HAP-1 (cell line): ENCODE data around the gene ATXN7L1.
"Not testable (repeated sequence)": the region's sequence is repeated elsewhere in the genome, so short reads cannot be mapped to it uniquely, and the experiment has no call there.

ENCODE experiments used
- DNase-seq, 2 experiments: peaks; one replicate each; pipeline ENCODE4 v3.0.0-alpha.2; 2016 to 2020; ENCODE audit warnings: low spot score in 2 of 2
- H3K27me3 ChIP-seq: fragments of 250-450 bp; sonication (Bioruptor Pico); 2 replicates; pipeline ENCODE4 v1.5.1; 2020; ENCODE audit warnings: low read depth, mild to moderate bottlenecking, moderate library complexity
- H3K36me3 ChIP-seq: fragments of 250-450 bp; sonication (Bioruptor Pico); replicated peaks from 2 replicates; pipeline ENCODE4 v1.5.1; 2020; ENCODE audit warnings: mild to moderate bottlenecking
- H3K4me1 ChIP-seq: fragments of 250-450 bp; sonication (Bioruptor Pico); 2 replicates; pipeline ENCODE4 v1.5.1; 2020; ENCODE audit warnings: mild to moderate bottlenecking
- H3K4me3 ChIP-seq: fragments of 250-450 bp; sonication (Bioruptor Pico); 2 replicates; pipeline ENCODE4 v1.5.1; 2020; ENCODE audit warnings: mild to moderate bottlenecking, moderate library complexity
- H3K9me3 ChIP-seq: fragments of 250-450 bp; sonication (Bioruptor Pico); 2 replicates; pipeline ENCODE4 v1.5.1; 2020; ENCODE audit warnings: mild to moderate bottlenecking, moderate library complexity
- in situ Hi-C: fragments of 300-500 bp; cut with MboI; formaldehyde crosslinking; loops from 3 replicates; pipeline ENCODE4 v1.14.3; 2020; ENCODE audit warnings: low sequenced_read_pairs, inconsistent platforms, mixed read lengths

ATXN7L1 gene

DNA sequence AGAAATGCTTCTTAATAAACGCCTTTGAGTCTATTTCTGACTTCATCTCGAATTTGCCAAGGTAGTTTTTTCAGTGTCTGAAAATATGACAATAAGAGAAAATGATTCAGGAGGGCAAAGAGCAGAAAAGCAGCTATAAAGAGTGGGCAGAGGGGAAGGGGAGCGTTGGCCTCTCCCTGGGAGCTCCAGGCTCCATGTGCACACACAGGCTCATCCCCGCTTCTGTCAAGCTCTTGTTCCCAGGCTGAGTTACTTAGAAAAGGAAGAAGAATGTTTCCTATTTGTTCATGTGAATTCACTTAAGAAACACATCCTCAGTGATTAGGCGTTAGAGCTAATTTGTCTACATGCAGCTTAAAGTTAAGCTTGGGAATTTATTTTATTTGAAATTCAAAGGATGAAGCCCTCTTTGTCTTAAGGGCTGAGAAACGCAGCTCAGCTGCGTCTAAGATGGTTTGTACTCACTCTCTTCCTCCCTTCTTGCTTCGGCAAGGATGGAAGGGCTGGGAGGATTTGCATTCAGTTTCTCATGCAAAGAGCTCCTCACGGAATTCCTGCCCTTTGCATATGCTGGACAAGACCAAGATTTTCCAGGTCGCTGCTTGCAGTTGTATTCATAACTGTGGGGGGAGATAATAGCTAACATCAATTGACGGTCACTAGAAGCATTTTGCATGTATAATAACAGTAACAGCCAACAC, 29.0 kb upstream of the ATXN7L1 start:
- no peaks in the 10 kb centered on the region for H3K9me3 ChIP-seq
- H3K4me3 ChIP-seq = no peak overlapping the region
- no peaks in the 10 kb centered on the region for H3K27me3 ChIP-seq
- DNase-seq = peak; percentile 20 to 29
- H3K4me1 ChIP-seq = no peaks in the 10 kb centered on the region; the same call in 1 of the 2 replicates
- no peaks in the 10 kb centered on the region for H3K36me3 ChIP-seq
- in situ Hi-C loops = no loop called here

DNA sequence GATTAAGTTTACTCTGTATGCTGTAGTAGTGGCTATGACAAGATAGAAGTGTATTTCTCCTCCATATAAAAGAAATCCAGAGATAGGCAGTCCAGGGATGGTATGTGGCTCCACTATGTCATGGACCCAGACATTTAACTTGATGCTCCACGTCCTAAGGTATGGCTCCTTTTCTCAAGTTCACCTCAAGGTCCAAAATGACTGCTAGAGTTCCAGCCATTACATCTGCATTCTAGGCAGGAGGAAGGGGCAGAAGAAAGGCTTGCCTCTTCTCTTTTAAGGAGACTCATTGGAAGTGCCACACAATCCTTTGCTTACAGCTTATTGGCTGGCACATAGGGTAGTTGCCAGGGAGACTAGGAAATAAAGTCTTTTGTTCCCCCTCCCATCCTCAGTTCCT, 27.7 kb upstream of the ATXN7L1 start:
- in situ Hi-C loops = no loop called here
- Histone ChIP-seq H3K36me3 (no peaks in the 10 kb centered on the region), H3K4me1 (no peaks in the 10 kb centered on the region; the same call in 1 of the 2 replicates), H3K4me3 (no peak overlapping the region), H3K9me3 (no peaks in the 10 kb centered on the region), H3K27me3 (no peaks in the 10 kb centered on the region)
- no peak for DNase-seq

DNA sequence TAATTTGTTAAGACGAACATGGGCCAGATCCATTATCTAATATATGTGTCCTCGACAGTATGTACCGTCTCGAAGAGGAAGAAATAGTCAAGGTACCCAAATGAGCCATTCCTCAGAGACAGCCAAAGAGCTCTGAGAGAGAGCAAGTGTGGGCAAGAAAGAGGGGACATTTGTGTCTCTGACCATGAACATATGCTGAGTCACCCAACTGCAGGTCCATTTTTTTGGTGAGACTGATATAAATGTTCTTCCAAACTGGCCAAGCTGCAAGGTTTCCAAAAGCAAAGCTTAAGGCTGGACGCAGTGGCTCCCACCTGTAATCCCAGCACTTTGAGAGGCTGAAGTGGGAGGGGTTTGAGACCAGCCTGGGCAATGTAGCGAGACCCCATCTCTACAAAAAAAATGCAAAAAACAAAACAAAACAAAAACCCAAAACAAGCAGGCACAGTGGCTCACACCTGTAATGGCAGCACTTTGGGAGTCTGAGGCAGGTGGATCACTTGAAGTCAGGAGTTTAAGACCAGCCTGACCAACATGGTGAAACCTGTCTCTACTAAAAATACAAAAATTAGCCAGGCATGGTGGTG, 26.0 kb upstream of the ATXN7L1 start:
- DNase-seq = no peak
- Histone ChIP-seq H3K36me3 (no peaks in the 10 kb centered on the region), H3K9me3 (no peaks in the 10 kb centered on the region), H3K27me3 (no peaks in the 10 kb centered on the region), H3K4me3 (no peak overlapping the region), H3K4me1 (no peaks in the 10 kb centered on the region; the same call in 1 of the 2 replicates)
- in situ Hi-C loops = no loop called here

DNA sequence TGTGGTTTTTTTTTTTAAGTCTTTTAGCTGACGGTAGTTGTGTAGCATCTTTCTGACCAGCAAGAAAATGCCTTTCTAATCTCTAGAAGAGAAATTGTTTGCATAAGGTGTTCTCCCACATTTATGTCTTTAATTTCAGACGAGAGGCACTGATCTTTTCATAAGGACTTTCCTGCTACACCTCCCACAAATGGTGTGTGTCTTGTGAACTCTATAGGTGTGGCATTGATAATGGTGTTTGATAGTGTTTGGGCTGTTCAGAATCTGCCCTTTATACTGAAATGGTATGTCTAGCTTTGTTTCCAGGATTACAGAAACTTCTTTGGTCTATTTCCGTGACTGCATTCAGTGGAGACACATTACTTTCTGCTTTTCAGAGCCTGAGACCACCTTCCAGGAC, 21.6 kb upstream of the ATXN7L1 start:
- Histone ChIP-seq H3K9me3 (no peaks in the 10 kb centered on the region), H3K36me3 (no peaks in the 10 kb centered on the region), H3K4me1 (no peaks in the 10 kb centered on the region), H3K27me3 (no peaks in the 10 kb centered on the region), H3K4me3 (no peak overlapping the region)
- in situ Hi-C loops = no loop called here
- no peak for DNase-seq

DNA sequence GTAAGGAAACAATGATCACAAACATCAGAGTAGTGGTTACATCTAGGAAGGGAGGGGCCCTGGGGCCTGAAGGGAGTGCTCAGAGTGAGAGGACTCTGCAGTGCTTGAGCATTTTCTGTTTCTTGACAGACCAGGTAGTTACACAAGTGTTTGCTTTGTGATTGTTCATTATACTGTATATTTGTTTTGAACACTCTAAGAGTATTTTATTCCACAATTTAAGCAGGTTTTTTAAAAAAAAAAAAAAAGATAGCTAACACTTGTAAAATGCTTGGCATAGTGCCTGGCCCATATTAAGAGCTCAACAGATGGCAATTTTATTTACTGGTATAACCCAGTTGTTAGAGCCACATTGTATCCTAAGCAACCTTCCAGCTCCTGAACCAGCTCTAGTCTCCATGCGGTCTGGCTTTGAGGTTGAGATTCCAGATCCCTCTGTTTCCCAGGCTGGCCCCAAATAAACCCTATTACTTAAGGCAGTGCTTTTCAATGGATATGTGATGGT, 20.1 kb upstream of the ATXN7L1 start:
- H3K27me3 ChIP-seq = no peaks in the 10 kb centered on the region
- H3K4me1 ChIP-seq = no peaks in the 10 kb centered on the region
- no peaks in the 10 kb centered on the region for H3K36me3 ChIP-seq
- H3K9me3 ChIP-seq = no peaks in the 10 kb centered on the region
- no peak for DNase-seq
- in situ Hi-C loops = no loop called here
- no peak overlapping the region for H3K4me3 ChIP-seq

DNA sequence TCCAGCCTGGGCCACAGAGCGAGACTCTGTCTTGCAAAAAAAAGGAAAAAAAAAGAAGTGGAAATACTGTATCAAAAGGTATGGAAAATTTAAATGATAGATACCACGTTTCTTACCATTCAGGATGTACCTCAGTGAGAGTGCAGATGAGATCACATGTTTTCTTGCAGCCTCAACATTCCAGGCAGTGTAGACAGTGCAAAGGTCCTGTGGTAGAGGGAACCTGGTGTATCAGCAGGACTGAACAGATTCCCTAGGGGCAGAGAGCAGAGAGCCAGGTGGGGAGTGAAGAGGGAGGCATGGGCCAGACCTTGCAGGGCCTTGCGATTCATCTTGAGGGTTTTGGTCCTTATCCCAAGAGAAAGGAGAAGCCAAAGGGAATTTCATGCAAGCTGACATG, 17.7 kb upstream of the ATXN7L1 start:
- DNase-seq = no peak
- in situ Hi-C loops = no loop called here
- H3K4me3 ChIP-seq = no peak overlapping the region
- no peaks in the 10 kb centered on the region for H3K36me3 ChIP-seq
- H3K4me1 ChIP-seq = no peaks in the 10 kb centered on the region
- H3K27me3 ChIP-seq = no peaks in the 10 kb centered on the region
- H3K9me3 ChIP-seq = no peaks in the 10 kb centered on the region

DNA sequence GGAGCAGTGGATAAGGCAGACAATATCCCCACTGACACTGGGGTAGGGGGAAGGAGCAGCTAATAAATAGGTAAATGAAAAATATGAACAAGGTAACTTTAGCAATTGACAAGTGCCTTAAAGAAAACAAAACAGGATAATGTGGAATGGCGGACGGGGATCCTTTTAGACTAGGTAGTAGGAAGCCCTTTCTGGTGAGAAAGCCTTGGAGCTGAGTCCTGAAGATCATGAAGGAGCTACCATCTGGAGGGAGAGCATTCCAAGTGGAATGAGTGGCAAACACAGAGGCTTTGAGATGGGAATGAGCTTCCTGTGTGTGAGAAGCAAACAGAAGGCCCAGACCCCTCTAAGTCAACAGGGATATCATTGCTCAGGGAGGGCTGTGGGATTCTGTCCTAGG, 16.0 kb upstream of the ATXN7L1 start:
- Histone ChIP-seq H3K4me3 (no peak overlapping the region), H3K27me3 (no peaks in the 10 kb centered on the region)
- DNase-seq = no peak

DNA sequence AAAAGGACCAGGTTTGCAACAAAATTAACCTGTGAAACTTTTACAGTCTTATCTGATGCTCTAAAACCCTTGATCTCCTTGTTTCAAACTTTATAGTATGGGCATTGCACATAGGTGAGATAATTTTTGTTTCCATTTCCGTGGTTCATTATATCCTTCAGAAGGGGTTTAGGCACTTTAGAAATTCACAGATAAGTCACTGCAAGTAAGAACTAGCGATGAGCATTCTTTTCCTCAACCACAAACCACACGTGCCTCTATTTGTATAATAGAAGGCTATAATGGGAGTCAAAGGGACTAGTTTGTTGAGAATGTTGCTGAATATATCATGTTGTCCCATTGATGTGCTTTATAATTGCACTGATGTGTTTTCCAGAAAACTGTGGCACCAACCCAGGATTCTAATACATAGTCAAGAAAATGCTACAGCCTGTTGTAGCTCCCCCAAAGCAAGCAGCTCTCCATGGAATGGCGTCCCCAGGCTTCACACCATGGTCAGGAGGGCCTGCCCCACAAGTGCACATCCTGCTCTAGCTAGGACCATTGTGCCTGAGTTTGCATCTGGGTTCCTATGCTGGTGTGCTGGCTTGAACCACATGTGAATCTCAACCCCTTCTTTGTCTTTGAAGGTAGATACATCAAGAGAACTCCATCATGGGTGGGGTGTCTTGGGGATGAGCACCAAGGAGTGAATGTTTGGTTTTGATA, 14.0 kb upstream of the ATXN7L1 start:
- no peak overlapping the region for H3K4me3 ChIP-seq
- H3K27me3 ChIP-seq = no peaks in the 10 kb centered on the region
- no peaks in the 10 kb centered on the region for H3K36me3 ChIP-seq
- no peaks in the 10 kb centered on the region for H3K9me3 ChIP-seq
- DNase-seq = no peak
- in situ Hi-C loops = no loop called here
- no peaks in the 10 kb centered on the region for H3K4me1 ChIP-seq

More for the DNA sequence above, 16.0 kb upstream of the ATXN7L1 start:
- Histone ChIP-seq H3K9me3 (no peaks in the 10 kb centered on the region), H3K4me1 (no peaks in the 10 kb centered on the region), H3K36me3 (no peaks in the 10 kb centered on the region)
- in situ Hi-C loops = no loop called here

DNA sequence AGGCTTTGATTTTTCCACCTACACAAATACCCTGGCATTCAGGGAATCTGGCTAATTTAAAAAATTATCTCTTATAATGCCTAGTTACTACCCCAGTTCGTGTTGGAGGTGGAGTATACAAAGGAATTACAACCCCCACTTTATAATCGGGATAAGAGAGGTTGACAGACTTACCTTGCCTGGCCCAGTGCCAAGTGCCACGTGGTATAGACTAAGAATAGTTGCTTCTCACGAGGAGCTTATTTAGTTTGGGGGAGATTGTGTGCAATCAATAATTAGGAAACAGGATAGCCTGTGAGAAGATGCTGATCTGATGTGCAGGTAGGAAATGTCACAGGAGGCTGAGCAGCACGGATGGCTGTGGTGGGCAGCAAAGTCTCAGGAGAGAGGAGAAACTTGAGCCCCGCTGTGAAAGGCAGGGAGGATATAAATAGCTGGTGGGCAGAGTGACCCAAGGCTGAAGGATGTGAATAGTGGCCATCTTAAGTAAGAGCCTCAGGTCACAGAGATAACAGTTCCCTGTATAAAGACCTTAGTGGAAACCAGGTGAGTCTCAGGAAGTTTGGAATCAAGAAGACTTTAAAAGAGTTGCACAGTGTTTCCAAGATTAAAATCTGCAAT, 11.3 kb upstream of the ATXN7L1 start:
- no peak for DNase-seq
- in situ Hi-C loops = no loop called here
- no peak overlapping the region for H3K4me3 ChIP-seq
- no peaks in the 10 kb centered on the region for H3K36me3 ChIP-seq
- H3K27me3 ChIP-seq = no peaks in the 10 kb centered on the region
- H3K9me3 ChIP-seq = no peaks in the 10 kb centered on the region
- no peaks in the 10 kb centered on the region for H3K4me1 ChIP-seq

DNA sequence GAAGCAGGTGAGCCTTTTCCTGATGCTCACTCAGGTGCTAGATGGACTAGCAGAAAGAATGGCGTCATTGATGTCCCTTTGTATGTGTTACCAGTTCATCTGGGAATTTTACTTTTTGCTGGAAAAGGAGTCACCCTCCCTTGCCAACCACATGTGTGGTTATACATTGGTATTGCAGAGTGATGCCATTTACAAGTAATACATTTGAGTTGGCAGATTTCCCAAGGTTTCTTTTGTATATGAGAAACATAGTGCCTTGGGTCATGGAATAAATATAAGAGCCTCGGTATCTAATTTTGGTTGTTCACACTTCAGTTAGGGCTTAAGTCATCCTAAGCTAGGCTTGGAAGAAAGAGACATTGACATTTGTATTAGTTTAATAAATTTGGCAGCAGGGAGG, 10.4 kb upstream of the ATXN7L1 start:
- no peaks in the 10 kb centered on the region for H3K9me3 ChIP-seq
- H3K4me1 ChIP-seq = no peaks in the 10 kb centered on the region
- H3K4me3 ChIP-seq = no peak overlapping the region
- in situ Hi-C loops = no loop called here
- H3K36me3 ChIP-seq = no peaks in the 10 kb centered on the region
- no peaks in the 10 kb centered on the region for H3K27me3 ChIP-seq
- DNase-seq = no peak

DNA sequence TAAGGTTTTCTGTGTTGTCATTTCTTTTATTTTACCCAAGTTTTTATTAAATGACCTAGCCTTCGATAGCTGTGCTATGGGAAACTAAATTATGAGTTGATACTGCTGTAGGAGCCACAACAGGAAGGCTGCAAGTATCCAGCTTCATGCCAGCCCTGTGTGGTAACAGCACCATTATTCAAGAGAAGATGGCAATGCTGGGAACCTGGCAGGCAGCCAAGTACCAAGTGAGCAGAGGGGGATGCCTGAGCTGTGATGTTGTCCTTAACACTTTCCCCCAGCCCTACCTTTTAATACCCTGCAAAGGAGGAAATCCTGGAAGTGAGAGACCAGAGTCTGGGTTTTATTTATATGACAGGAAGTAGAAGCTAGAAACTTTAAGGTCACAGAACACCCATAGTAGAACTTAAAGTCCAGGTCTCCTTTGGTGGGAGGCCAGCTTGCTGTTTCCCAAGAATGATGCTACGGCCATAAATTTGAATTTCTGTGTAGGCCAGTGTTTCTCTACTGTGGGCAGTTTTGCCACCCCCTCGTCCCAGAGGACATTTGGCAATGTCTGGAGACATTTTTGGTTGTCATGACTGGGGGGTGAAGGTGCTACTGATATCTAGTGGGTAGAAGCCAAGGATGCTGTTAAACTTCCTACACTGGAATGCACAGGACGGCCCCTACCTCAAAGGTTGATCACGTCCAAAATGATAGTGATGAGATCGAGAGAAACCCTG, 9.2 kb upstream of the ATXN7L1 start:
- Histone ChIP-seq H3K4me3 (no peak overlapping the region), H3K4me1 (no peaks in the 10 kb centered on the region), H3K27me3 (no peaks in the 10 kb centered on the region), H3K36me3 (no peaks in the 10 kb centered on the region), H3K9me3 (no peaks in the 10 kb centered on the region)
- no peak for DNase-seq
- in situ Hi-C loops = no loop called here

DNA sequence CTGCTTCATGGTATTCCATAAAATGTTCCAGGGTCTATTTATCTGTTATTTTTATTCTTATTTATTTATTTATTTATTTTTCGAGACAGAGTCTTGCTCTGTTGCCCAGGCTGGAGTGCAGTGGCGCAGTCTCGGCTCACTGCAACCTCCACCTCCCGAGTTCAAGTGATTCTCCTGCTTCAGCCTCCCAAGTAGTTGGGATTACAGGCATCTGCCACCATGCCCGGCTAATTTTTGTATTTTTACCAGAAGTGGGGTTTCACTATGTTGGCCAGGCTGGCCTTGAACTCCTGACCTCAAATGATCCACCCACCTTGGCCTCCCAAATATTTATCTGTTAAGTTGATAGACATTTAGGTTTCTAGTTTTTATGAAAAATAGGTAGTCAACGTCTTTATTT, 6.8 kb upstream of the ATXN7L1 start:
- H3K9me3 ChIP-seq, H3K27me3 ChIP-seq, H3K4me1 ChIP-seq, H3K4me3 ChIP-seq, DNase-seq, H3K36me3 ChIP-seq, in situ Hi-C loops: not testable (repeated sequence)

DNA sequence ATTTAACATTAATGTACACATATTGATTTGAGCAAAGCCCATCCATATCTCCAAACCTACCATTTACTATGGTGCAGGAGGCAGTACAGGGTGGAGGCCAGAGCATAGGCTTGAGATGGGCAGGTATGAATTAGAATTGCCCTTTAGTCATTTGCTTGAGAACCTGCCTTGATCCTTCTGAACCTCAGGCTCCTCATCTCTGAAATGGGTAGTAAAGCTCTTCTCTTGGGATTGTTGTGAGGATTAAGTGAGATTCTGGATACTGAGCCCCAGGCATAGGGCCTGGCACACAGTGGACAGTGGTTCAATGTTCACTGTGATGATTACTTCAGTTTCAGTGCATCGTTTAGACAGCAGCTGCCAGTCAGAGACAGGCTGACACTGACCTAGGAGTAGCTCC, 5.0 kb upstream of the ATXN7L1 start:
- Histone ChIP-seq H3K9me3 (no peaks in the 10 kb centered on the region), H3K4me1 (no peaks in the 10 kb centered on the region; the same call in 1 of the 2 replicates), H3K36me3 (no peaks in the 10 kb centered on the region), H3K4me3 (no peak overlapping the region), H3K27me3 (no peaks in the 10 kb centered on the region)
- in situ Hi-C loops = no loop called here
- no peak for DNase-seq
